Measurements from ENCODE around the gene PGLYRP2. TPM values are rescaled to one million over a fixed set of nuclear protein-coding genes. Genes with fewer than 3 reads are reported as not detected.
A peak's percentile ranks its signal among the peaks of the same experiment; 100 is the strongest.

The PGLYRP2 gene
- total RNA-seq, 2 donors from 2014 or later: not detected

DNA sequence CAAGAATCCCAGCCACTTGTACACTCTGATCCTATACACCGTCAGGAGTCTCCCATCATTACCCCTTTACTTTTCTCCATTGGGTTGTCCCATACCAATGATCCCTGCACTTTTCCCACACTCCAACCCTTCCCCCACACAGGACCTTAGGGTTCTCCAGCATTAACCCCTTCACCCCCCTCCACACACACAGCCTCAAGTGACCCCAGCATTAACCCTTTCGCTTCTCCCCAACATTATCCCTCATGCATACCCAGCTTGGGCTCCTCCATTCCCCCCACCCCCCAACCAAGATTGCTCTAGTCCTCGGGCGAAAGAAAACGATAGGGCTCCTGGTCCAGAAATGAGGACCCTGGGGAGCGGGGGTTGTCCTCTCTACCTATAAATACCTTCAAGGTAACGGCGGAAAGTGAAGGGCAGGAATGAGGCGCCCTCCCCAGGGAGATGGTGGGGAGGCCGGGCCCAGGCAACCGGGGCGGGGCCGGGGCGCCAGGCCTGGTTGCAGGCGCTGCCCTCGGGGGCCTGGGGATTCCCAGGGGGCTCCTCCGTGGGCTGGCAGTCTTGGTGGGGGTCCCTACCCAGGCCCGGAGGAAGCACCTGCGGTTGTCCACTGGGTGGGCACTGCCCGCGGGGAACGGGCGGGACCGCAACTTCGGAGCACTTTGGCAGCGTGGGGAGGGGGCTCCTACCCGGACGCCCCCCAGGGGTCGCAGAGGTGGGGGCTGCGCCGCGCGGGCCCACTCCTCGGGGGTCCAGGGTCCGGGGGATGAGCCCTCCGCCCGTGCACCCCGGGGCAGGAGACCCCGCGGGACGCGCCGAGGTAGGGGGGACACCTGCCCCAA, 30.3 kb downstream of the PGLYRP2 start:
- peaks cover 4% of the 10 kb centered on the region for H3K36me3 Mint-ChIP-seq (ENCODE audit: low read depth)
- no peaks in the 10 kb centered on the region for H3K4me1 ChIP-seq (ENCODE audit: control insufficient read depth, insufficient read depth, low read length)
- no peak overlapping the region for H3K9ac ChIP-seq (ENCODE audit: extremely low read depth, low read length, poor library complexity, severe bottlenecking)
- no peaks in the 10 kb centered on the region for H3K9me3 Mint-ChIP-seq
- TF ChIP-seq, protein P1, sequence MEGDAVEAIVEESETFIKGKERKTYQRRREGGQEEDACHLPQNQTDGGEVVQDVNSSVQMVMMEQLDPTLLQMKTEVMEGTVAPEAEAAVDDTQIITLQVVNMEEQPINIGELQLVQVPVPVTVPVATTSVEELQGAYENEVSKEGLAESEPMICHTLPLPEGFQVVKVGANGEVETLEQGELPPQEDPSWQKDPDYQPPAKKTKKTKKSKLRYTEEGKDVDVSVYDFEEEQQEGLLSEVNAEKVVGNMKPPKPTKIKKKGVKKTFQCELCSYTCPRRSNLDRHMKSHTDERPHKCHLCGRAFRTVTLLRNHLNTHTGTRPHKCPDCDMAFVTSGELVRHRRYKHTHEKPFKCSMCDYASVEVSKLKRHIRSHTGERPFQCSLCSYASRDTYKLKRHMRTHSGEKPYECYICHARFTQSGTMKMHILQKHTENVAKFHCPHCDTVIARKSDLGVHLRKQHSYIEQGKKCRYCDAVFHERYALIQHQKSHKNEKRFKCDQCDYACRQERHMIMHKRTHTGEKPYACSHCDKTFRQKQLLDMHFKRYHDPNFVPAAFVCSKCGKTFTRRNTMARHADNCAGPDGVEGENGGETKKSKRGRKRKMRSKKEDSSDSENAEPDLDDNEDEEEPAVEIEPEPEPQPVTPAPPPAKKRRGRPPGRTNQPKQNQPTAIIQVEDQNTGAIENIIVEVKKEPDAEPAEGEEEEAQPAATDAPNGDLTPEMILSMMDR (conservative IDR thresholded peaks at IDR 0.05): peak; percentile 10
- H3K4me3 ChIP-seq (ENCODE audit: low read length): peak overlapping the region; percentile 71
- no peak overlapping the region for H3K27ac ChIP-seq (ENCODE audit: low read depth, low read length)
- no peaks in the 10 kb centered on the region for H3K9me3 ChIP-seq (ENCODE audit: control insufficient read depth, low read length)
- H3K36me3 ChIP-seq (ENCODE audit: control insufficient read depth, insufficient read depth, low read length): no peaks in the 10 kb centered on the region
- peaks cover 36% of the 10 kb centered on the region for H3K27me3 Mint-ChIP-seq (ENCODE audit: insufficient read depth)
- H3K4me3 Mint-ChIP-seq: peak overlapping the region; percentile 60
- H3K27me3 ChIP-seq (ENCODE audit: control insufficient read depth, insufficient read depth, low read length, poor library complexity, severe bottlenecking): peaks cover 29% of the 10 kb centered on the region
- H3K4me1 Mint-ChIP-seq: no peaks in the 10 kb centered on the region
- WGBS, 2 experiments (ENCODE audit: insufficient coverage in 1 of 2, insufficient read length in 1 of 2): 10% methylated on average over 38 of the region's 43 CpGs; no CpG with 5 or more reads in 1 of the 2 experiments
- peak overlapping the region; percentile 66 for H3K27ac Mint-ChIP-seq
- DNase-seq: peak; percentile 65

DNA sequence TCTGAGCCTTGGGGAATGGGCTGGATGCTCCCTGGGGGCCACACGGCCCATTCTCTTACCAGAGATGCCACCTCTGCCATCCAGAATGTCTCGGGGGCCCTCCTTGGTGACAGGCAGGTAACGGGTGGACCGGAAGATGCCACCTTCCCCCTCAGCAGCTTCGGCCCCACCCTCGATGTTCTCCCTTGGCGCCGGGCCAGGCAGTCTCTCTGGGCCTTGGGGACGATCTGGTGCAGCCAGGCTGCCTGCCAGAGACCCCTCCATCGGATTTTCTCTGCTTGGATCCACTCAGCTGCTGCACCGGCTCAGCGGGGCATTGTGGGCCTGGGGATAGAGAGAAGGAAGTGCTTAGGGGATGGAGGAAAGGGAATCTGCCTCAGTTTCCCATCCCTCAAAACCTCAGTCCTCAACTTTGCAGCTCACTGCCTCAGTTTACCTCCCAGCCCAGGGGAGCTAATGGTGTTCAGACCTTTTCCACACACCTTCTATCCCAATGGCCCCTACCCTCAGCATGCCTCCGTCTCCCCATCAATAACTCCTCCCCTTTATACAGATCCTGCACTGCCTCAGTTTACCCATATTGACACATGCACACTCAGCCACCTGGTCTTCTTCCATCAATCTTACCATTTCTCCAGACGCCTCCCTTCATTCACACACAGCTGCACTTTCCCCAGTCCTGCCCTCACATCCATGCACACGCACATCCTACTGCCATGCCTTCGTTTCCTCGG, 31.1 kb downstream of the PGLYRP2 start:
- Histone ChIP-seq H3K27me3 (ENCODE audit: control insufficient read depth, insufficient read depth, low read length, poor library complexity, severe bottlenecking) (peaks cover 22% of the 10 kb centered on the region), H3K4me3 (ENCODE audit: low read length) (no peak overlapping the region), H3K27ac (ENCODE audit: low read depth, low read length) (no peak overlapping the region), H3K36me3 (ENCODE audit: control insufficient read depth, insufficient read depth, low read length) (no peaks in the 10 kb centered on the region), H3K9me3 (ENCODE audit: control insufficient read depth, low read length) (no peaks in the 10 kb centered on the region), H3K9ac (ENCODE audit: extremely low read depth, low read length, poor library complexity, severe bottlenecking) (no peak overlapping the region), H3K4me1 (ENCODE audit: control insufficient read depth, insufficient read depth, low read length) (no peaks in the 10 kb centered on the region)
- TF ChIP-seq, protein P1 (conservative IDR thresholded peaks at IDR 0.05): no peak
- Mint-ChIP-seq H3K4me1 (no peaks in the 10 kb centered on the region), H3K36me3 (ENCODE audit: low read depth) (peaks cover 4% of the 10 kb centered on the region), H3K27ac (no peak overlapping the region), H3K4me3 (peak overlapping the region; percentile 60), H3K9me3 (no peaks in the 10 kb centered on the region), H3K27me3 (ENCODE audit: insufficient read depth) (peaks cover 28% of the 10 kb centered on the region)
- no peak for DNase-seq
- 71 to 81% methylated on average over 7 to 17 of the region's 17 CpGs for WGBS, 2 experiments (ENCODE audit: insufficient coverage in 1 of 2, insufficient read length in 1 of 2)

DNA sequence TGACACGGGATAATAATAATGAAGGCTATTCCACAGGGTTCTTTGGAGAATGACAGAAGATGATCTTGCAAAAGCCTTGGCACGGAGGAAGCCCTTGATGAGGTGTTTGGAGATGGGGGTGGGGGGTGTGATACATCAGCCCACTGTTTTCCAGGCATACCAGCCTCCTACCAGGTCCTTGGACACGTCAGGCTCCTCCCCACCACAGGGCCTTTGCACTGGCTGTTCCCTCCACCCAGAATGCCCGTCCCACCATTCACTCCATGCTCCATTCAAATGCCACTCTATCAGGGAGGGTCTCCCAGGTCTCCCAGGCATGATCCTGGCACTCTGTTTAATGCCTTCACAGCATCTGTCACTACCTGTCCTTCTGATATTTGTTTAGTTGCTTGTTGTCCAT, 32.2 kb downstream of the PGLYRP2 start:
- peaks cover 12% of the 10 kb centered on the region for H3K27me3 ChIP-seq (ENCODE audit: control insufficient read depth, insufficient read depth, low read length, poor library complexity, severe bottlenecking)
- H3K4me3 ChIP-seq (ENCODE audit: low read length): no peak overlapping the region
- H3K27me3 Mint-ChIP-seq (ENCODE audit: insufficient read depth): peaks cover 19% of the 10 kb centered on the region
- TF ChIP-seq, protein P1 (conservative IDR thresholded peaks at IDR 0.05): no peak
- no peak overlapping the region for H3K27ac Mint-ChIP-seq
- H3K27ac ChIP-seq (ENCODE audit: low read depth, low read length): no peak overlapping the region
- H3K9ac ChIP-seq (ENCODE audit: extremely low read depth, low read length, poor library complexity, severe bottlenecking): no peak overlapping the region
- H3K4me3 Mint-ChIP-seq: no peak overlapping the region
- H3K36me3 Mint-ChIP-seq (ENCODE audit: low read depth): peaks cover 4% of the 10 kb centered on the region
- 81 to 95% methylated on average over 3 to 4 of the region's 4 CpGs for WGBS, 2 experiments (ENCODE audit: insufficient coverage in 1 of 2, insufficient read length in 1 of 2)
- DNase-seq: no peak
- no peaks in the 10 kb centered on the region for H3K4me1 Mint-ChIP-seq
- no peaks in the 10 kb centered on the region for H3K9me3 Mint-ChIP-seq
- H3K9me3 ChIP-seq (ENCODE audit: control insufficient read depth, low read length): no peaks in the 10 kb centered on the region
- H3K36me3 ChIP-seq (ENCODE audit: control insufficient read depth, insufficient read depth, low read length): no peaks in the 10 kb centered on the region
- no peaks in the 10 kb centered on the region for H3K4me1 ChIP-seq (ENCODE audit: control insufficient read depth, insufficient read depth, low read length)
